Activated CD4-positive, alpha-beta T cell treated with anti-CD3 and anti-CD28 coated beads for 36 hours (primary cell): Measurements from ENCODE around the gene TMEM243. TPM values are rescaled to one million over a fixed set of nuclear protein-coding genes. Genes with fewer than 3 reads are reported as not detected.
A peak's percentile ranks its signal among the peaks of the same experiment; 100 is the strongest.
"Not testable (repeated sequence)": the region's sequence is repeated elsewhere in the genome, so short reads cannot be mapped to it uniquely, and the experiment has no call there.

Experiments used
- ATAC-seq: fragments of 200-7000 bp; cut with Tn5 transposase; one replicate; pipeline ENCODE4 v1.10.0; 2021; ENCODE audit warnings: mild to moderate bottlenecking, moderate library complexity
- CTCF ChIA-PET: fragments of 350-600 bp; sonication (Branson Sonifier 250); formaldehyde crosslinking; loops from one replicate; lab custom pipeline; 2021; ENCODE audit warnings: antibody characterized with exemption; lab: Charles Lee
- POLR2A ChIA-PET: fragments of 350-600 bp; sonication (Branson Sonifier 250); formaldehyde crosslinking; loops from one replicate; lab custom pipeline; 2021; ENCODE audit warnings: antibody characterized with exemption, inconsistent platforms; lab: Charles Lee
- DNase-seq: peaks from one replicate; pipeline ENCODE4 v3.0.0-alpha.2; 2020
- H3K27ac Mint-ChIP-seq: one replicate; pipeline ENCODE4 v1.8.0; 2021; ENCODE audit warnings: mixed read lengths
- H3K27me3 Mint-ChIP-seq: one replicate; pipeline ENCODE4 v1.8.0; 2021; ENCODE audit warnings: mixed read lengths
- H3K36me3 Mint-ChIP-seq: one replicate; pipeline ENCODE4 v1.8.0; 2021; ENCODE audit warnings: low read depth, mixed read lengths
- H3K4me1 Mint-ChIP-seq: one replicate; pipeline ENCODE4 v1.8.0; 2021; ENCODE audit warnings: mixed read lengths
- H3K4me3 Mint-ChIP-seq: one replicate; pipeline ENCODE4 v1.8.0; 2021; ENCODE audit warnings: mild to moderate bottlenecking, moderate library complexity, mixed read lengths
- H3K9me3 Mint-ChIP-seq: one replicate; pipeline ENCODE4 v1.8.0; 2021; ENCODE audit warnings: low read depth, mixed read lengths
- intact Hi-C, 2 experiments: fragments of 100-400 bp; cut with DNase I in 1 of 2; cut with micrococcal nuclease in 1 of 2; formaldehyde crosslinking; loops; one replicate each; pipeline versions ENCODE4 v1.14.2 to v1.15.1; 2022 to 2024; cut with DNase I, micrococcal nuclease
- total RNA-seq, 2 experiments: library from RNA; stranded (reverse); gene quantifications; one replicate each; pipeline ENCODE4 v1.2.3, GENCODE V29; 2021

TMEM243 gene
- total RNA-seq = 10 to 100 TPM; 44.1 to 46.9 TPM

- peaks cover 33% of the 10 kb centered on the region for H3K4me1 Mint-ChIP-seq
- POLR2A ChIA-PET = interaction anchor here (1.4 to 2.7 kb wide), 2 partner anchors 66 to 126 kb away, joined by 4 to 35 read pairs; partner anchors contain the start of genes CROT and DMTF1
These were observed at the start of gene TMEM243 for GRCh38 chr7:87219545-87220025. Gene TMEM243 (minus strand): TSS chr7:87219732. CDS start chr7:87219503, 229 bp downstream.

GRCh38 chr7:87267239-87267900 lies 47.8 kb upstream of the TMEM243 start:
- POLR2A ChIA-PET = no interaction called here
- intact Hi-C loops = no loop called here
- Mint-ChIP-seq H3K27ac (no peak overlapping the region), H3K4me3 (no peak overlapping the region), H3K27me3 (peaks cover 16% of the 10 kb centered on the region), H3K36me3 (no peaks in the 10 kb centered on the region), H3K4me1 (no peaks in the 10 kb centered on the region), H3K9me3 (no peaks in the 10 kb centered on the region)
- DNase-seq = no peak
- CTCF ChIA-PET = no interaction called here
- no peak for ATAC-seq

More at GRCh38 chr7:87219545-87220025, at the start of gene TMEM243:
- Mint-ChIP-seq H3K4me3 (peak within 1 kb of the TSS; percentile 97), H3K9me3 (no peaks in the 10 kb centered on the region), H3K36me3 (peaks cover 32% of the 10 kb centered on the region), H3K27me3 (peaks cover 3% of the 10 kb centered on the region), H3K27ac (peak within 1 kb of the TSS; percentile 98)
- ATAC-seq = peak; percentile 47
- CTCF ChIA-PET = interaction anchor here (0.8 to 1.9 kb wide), 5 partner anchors 65 to 126 kb away, joined by 3 to 9 read pairs (median 4); partner anchors contain the start of genes CROT and DMTF1
- DNase-seq = peak; percentile 91
- intact Hi-C loops = loop anchor here (1.0 to 5.0 kb wide), 10 partner anchors 18 to 657 kb away; partner anchors contain the start of genes CROT (in 2 of the 2), DBF4 (in 2 of the 2), ELAPOR2 (in 2 of the 2) and SLC25A40 (in 2 of the 2)

GRCh38 chr7:87263537-87263936 lies 44.0 kb upstream of the TMEM243 start:
- no peak overlapping the region for H3K27ac Mint-ChIP-seq
- POLR2A ChIA-PET = no interaction called here

GRCh38 chr7:87253589-87254087 lies 34.1 kb upstream of the TMEM243 start:
- Mint-ChIP-seq H3K27ac (no peak overlapping the region), H3K36me3 (no peaks in the 10 kb centered on the region), H3K4me1 (no peaks in the 10 kb centered on the region), H3K27me3 (peaks cover 17% of the 10 kb centered on the region), H3K4me3 (no peak overlapping the region), H3K9me3 (no peaks in the 10 kb centered on the region)
- ChIA-PET POLR2A (no interaction called here), CTCF (interaction anchor here (1.0 kb wide), 1 partner anchor 327 kb away, joined by 3 read pairs; no protein-coding TSS in a partner anchor)
- DNase-seq (no peak), ATAC-seq (no peak)
- intact Hi-C loops = no loop called here

More at GRCh38 chr7:87263537-87263936, 44.0 kb upstream of the TMEM243 start:
- H3K27me3 Mint-ChIP-seq = peaks cover 18% of the 10 kb centered on the region
- no peaks in the 10 kb centered on the region for H3K4me1 Mint-ChIP-seq
- no peak overlapping the region for H3K4me3 Mint-ChIP-seq
- CTCF ChIA-PET = interaction anchor here (0.6 to 0.7 kb wide), 2 partner anchors 83 to 111 kb away, joined by 3 read pairs; partner anchors contain the start of gene DMTF1
- intact Hi-C loops = no loop called here
- no peak for DNase-seq
- no peaks in the 10 kb centered on the region for H3K36me3 Mint-ChIP-seq
- H3K9me3 Mint-ChIP-seq = no peaks in the 10 kb centered on the region
- ATAC-seq = no peak

- peaks cover 11% of the 10 kb centered on the region for H3K27me3 Mint-ChIP-seq
- H3K27ac Mint-ChIP-seq, POLR2A ChIA-PET, H3K9me3 Mint-ChIP-seq, ATAC-seq, H3K4me3 Mint-ChIP-seq, DNase-seq, H3K4me1 Mint-ChIP-seq, intact Hi-C loops, H3K36me3 Mint-ChIP-seq, CTCF ChIA-PET: not testable (repeated sequence)
These were observed 26.1 kb upstream of the TMEM243 start for GRCh38 chr7:87245671-87246070.

- CTCF ChIA-PET = interaction anchor here (1.1 kb wide), 1 partner anchor 22 kb away, joined by 4 read pairs; no protein-coding TSS in a partner anchor
These were observed 19.0 kb upstream of the TMEM243 start for GRCh38 chr7:87238464-87239051.

GRCh38 chr7:87234949-87235348 lies 15.4 kb upstream of the TMEM243 start:
- intact Hi-C loops = loop anchor here in 1 of 2 experiments (5.0 kb wide), 2 partner anchors 43 to 83 kb away; partner anchors contain the start of gene DMTF1
- ATAC-seq = peak; percentile 51
- Mint-ChIP-seq H3K27ac (no peak overlapping the region), H3K4me1 (peaks cover 3% of the 10 kb centered on the region), H3K9me3 (no peaks in the 10 kb centered on the region), H3K4me3 (no peak overlapping the region), H3K27me3 (peaks cover 4% of the 10 kb centered on the region), H3K36me3 (no peaks in the 10 kb centered on the region)
- CTCF ChIA-PET = interaction anchor here (0.6 kb wide), 1 partner anchor 77 kb away, joined by 3 read pairs; no protein-coding TSS in a partner anchor
- POLR2A ChIA-PET = no interaction called here
- no peak for DNase-seq

More at GRCh38 chr7:87238464-87239051, 19.0 kb upstream of the TMEM243 start:
- H3K36me3 Mint-ChIP-seq, H3K4me1 Mint-ChIP-seq, H3K27ac Mint-ChIP-seq, ATAC-seq, H3K4me3 Mint-ChIP-seq, H3K9me3 Mint-ChIP-seq, DNase-seq, POLR2A ChIA-PET, H3K27me3 Mint-ChIP-seq: not testable (repeated sequence)
- intact Hi-C loops = loop anchor here in 1 of 2 experiments (5.0 kb wide), 2 partner anchors 46 to 86 kb away; partner anchors contain the start of gene DMTF1

- Mint-ChIP-seq H3K36me3 (no peaks in the 10 kb centered on the region), H3K4me1 (peaks cover 4% of the 10 kb centered on the region), H3K27ac (no peak overlapping the region), H3K9me3 (no peaks in the 10 kb centered on the region), H3K4me3 (no peak overlapping the region), H3K27me3 (peaks cover 2% of the 10 kb centered on the region)
- no peak for ATAC-seq
- ChIA-PET POLR2A (no interaction called here), CTCF (no interaction called here)
- no peak for DNase-seq
- intact Hi-C loops = no loop called here
These were observed 12.2 kb upstream of the TMEM243 start for GRCh38 chr7:87231711-87232110.

GRCh38 chr7:87231258-87231657 lies 11.7 kb upstream of the TMEM243 start:
- no peaks in the 10 kb centered on the region for H3K9me3 Mint-ChIP-seq
- H3K27me3 Mint-ChIP-seq = peaks cover 4% of the 10 kb centered on the region
- H3K27ac Mint-ChIP-seq = no peak overlapping the region
- H3K4me1 Mint-ChIP-seq = peaks cover 9% of the 10 kb centered on the region
- no peak overlapping the region for H3K4me3 Mint-ChIP-seq
- intact Hi-C loops = no loop called here
- POLR2A ChIA-PET = no interaction called here
- H3K36me3 Mint-ChIP-seq = no peaks in the 10 kb centered on the region
- CTCF ChIA-PET = no interaction called here
- ATAC-seq (no peak), DNase-seq (no peak)

- ChIA-PET CTCF (interaction anchor here (0.6 to 1.2 kb wide), 2 partner anchors 73 to 285 kb away, joined by 3 read pairs; no protein-coding TSS in a partner anchor), POLR2A (no interaction called here)
- DNase-seq (no peak), ATAC-seq (peak; percentile 22)
- H3K27ac Mint-ChIP-seq = no peak overlapping the region
- intact Hi-C loops = no loop called here
- H3K36me3 Mint-ChIP-seq = no peaks in the 10 kb centered on the region
- no peak overlapping the region for H3K4me3 Mint-ChIP-seq
- peaks cover 2% of the 10 kb centered on the region for H3K27me3 Mint-ChIP-seq
- H3K4me1 Mint-ChIP-seq = peaks cover 9% of the 10 kb centered on the region
- H3K9me3 Mint-ChIP-seq = no peaks in the 10 kb centered on the region
These were observed 7.0 kb upstream of the TMEM243 start for GRCh38 chr7:87226495-87226894.

GRCh38 chr7:87225696-87226095 lies 6.2 kb upstream of the TMEM243 start:
- H3K4me1 Mint-ChIP-seq = peaks cover 14% of the 10 kb centered on the region
- H3K4me3 Mint-ChIP-seq = no peak overlapping the region
- CTCF ChIA-PET = interaction anchor here (1.2 kb wide), 1 partner anchor 72 kb away, joined by 3 read pairs; no protein-coding TSS in a partner anchor
- no peak for DNase-seq
- ATAC-seq = no peak
- no peaks in the 10 kb centered on the region for H3K9me3 Mint-ChIP-seq
- intact Hi-C loops = no loop called here
- no peaks in the 10 kb centered on the region for H3K36me3 Mint-ChIP-seq
- H3K27me3 Mint-ChIP-seq = peaks cover 5% of the 10 kb centered on the region
- no peak overlapping the region for H3K27ac Mint-ChIP-seq
- POLR2A ChIA-PET = interaction anchor here (1.0 kb wide), 1 partner anchor 74 kb away, joined by 3 read pairs; the partner anchor contains the start of gene DMTF1
